Brain microvascular endothelial cell (primary cell): ENCODE data around the gene RMI2.

Experiments
- DNase-seq: peaks from one replicate; pipeline ENCODE4 v3.0.0-alpha.2; 2020
- H3K27ac ChIP-seq: fragments of 250-450 bp; sonication (Bioruptor Pico); 2 replicates; pipeline ENCODE4 v1.5.1; 2020; ENCODE audit warnings: mild to moderate bottlenecking, moderate library complexity
- H3K27me3 ChIP-seq: fragments of 250-450 bp; sonication (Bioruptor Pico); replicated peaks from 2 replicates; pipeline ENCODE4 v1.5.1; 2020; ENCODE audit warnings: mild to moderate bottlenecking
- H3K36me3 ChIP-seq: fragments of 250-450 bp; sonication (Bioruptor Pico); replicated peaks from 2 replicates; pipeline ENCODE4 v1.5.1; 2020; ENCODE audit warnings: mild to moderate bottlenecking
- H3K4me3 ChIP-seq: 2 replicates; pipeline ENCODE4 v1.5.1; 2011; ENCODE audit warnings: low read depth, mild to moderate bottlenecking, control low read depth, low read length, moderate library complexity
- in situ Hi-C: cut with HindIII; loops from 2 replicates; pipeline ENCODE4 v1.10.0; 2017; ENCODE audit warnings: low sequenced_read_pairs, low pct_ligation_motif_present
- TF ChIP-seq, protein P1 (sequence below): IDR thresholded peaks from 2 replicates; pipeline ENCODE4 v1.5.1; 2011; ENCODE audit warnings: low read depth, mild to moderate bottlenecking, moderate library complexity, low read length, control low read depth, inconsistent platforms; ENCODE audit errors: missing control alignments

RMI2 gene

DNA sequence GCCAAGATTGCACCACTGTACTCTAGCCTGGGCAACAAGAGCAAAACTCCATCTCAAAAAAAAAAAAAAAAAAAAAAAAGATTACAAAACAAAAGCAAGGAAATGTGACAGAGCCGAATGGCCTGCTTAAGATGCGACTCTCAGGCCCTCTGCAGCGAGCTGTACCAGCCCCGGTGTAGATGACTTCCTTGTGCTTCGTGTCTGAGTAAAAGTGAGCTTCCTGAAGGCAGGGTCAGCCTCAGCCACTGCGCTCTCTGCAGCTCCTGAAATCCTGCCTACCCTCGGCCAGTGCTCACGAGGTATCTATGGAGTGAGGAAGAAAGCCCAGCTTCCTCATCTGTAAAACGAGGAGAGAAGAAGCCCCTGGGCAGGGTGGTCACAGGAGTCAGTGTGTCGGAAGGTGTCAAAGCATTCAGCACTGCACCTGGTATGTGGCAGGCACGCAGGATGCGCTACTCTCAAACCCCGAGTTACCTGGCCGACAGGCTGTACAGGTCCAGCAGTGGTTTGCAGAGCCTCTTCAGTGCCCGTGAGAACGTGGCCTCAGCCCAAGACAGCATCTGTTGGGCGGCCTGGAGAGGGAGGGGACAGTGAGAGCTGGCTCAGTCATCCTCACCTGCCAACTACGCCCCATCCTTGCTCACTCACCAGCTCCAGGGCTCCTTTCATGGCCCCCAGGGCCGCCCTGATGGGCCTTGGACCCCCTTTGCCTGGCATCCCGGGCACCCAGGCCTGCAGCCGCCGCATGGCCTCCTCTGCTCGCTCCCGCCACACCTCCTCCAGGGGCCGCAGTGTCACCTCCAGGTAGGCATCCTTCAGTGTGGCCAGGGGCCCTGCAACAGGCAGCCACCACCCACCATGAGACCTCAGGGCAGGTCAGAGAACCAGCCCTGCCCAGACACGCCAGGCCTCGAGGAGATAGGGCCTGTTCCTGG, 44.6 kb downstream of the RMI2 start:
- no peak overlapping the region for H3K4me3 ChIP-seq
- TF ChIP-seq, protein P1, sequence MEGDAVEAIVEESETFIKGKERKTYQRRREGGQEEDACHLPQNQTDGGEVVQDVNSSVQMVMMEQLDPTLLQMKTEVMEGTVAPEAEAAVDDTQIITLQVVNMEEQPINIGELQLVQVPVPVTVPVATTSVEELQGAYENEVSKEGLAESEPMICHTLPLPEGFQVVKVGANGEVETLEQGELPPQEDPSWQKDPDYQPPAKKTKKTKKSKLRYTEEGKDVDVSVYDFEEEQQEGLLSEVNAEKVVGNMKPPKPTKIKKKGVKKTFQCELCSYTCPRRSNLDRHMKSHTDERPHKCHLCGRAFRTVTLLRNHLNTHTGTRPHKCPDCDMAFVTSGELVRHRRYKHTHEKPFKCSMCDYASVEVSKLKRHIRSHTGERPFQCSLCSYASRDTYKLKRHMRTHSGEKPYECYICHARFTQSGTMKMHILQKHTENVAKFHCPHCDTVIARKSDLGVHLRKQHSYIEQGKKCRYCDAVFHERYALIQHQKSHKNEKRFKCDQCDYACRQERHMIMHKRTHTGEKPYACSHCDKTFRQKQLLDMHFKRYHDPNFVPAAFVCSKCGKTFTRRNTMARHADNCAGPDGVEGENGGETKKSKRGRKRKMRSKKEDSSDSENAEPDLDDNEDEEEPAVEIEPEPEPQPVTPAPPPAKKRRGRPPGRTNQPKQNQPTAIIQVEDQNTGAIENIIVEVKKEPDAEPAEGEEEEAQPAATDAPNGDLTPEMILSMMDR, result no peak
- DNase-seq, result no peak
- no peak overlapping the region for H3K27ac ChIP-seq
- no peaks in the 10 kb centered on the region for H3K36me3 ChIP-seq
- in situ Hi-C loops, result no loop called here
- peaks cover 3% of the 10 kb centered on the region for H3K27me3 ChIP-seq

DNA sequence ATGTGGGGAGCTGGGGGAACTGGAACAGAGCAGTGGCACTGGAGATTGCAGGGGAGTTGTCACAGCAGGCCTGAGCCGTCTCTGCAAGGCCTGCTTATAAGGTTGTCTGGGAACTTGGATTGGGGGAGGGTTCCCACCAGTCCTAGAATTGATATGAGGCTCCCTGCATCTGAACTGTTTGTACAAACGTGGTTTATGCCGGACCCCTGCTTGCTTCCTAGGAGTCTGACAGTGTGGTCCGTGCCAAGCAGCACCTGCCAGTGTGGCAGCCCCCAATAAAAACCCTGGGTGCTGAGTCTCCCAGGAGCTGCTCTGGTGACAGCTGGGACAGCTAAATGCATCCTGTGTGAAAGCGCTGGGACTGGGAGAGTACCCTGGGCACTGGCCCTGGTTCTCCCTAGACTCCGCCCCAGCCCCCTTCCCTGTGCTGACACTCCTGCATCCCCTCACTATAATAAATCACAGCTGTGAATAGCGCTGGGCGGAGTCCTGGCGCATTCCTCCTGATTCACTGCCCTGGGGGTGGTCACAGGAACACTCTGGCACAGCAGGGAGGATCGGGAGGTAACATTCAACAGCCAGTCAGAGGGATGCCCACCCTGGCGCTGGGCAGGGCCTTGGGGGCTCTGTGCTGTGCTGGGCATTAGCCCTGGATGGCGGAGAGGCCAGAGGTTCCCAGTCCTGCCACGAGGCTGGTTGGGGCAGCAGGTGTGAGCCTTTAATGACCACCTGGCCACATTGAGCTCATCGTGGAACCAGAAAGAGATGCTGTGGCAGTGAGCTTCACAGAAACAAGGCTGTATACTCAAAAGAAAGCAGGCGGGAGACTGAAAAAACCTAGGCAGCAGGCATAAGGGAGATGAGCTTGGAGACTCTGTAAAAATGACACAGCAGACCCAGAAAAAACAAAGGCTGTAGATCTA, 45.6 kb downstream of the RMI2 start:
- no peaks in the 10 kb centered on the region for H3K36me3 ChIP-seq
- no peak overlapping the region for H3K4me3 ChIP-seq
- H3K27me3 ChIP-seq, result peaks cover 3% of the 10 kb centered on the region
- H3K27ac ChIP-seq, result no peak overlapping the region
- in situ Hi-C loops, result no loop called here
- DNase-seq, result no peak
- TF ChIP-seq, protein P1, result no peak

DNA sequence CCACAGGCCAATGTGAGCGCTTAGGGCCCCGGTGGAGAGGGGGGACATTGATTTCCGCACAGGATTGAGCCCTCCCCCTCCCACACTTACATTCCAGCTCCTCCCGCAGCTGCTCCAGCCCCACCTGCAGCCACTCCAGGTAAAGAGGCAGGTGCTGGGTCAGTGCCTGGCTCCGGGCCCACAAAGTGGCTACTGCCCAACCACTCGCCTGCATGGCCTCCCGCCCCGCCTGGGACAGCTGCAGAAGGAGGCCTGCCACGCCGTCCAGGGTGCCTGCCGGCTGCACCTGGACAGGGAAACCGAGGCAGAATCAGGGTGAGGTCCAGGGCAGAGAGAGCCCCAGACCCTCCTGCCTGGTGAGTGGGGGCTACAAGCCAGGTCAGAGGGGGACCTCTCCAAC, 46.3 kb downstream of the RMI2 start:
- H3K4me3 ChIP-seq, result no peak overlapping the region
- no peak overlapping the region for H3K27ac ChIP-seq
- in situ Hi-C loops, result no loop called here
- TF ChIP-seq, protein P1, result no peak
- peaks cover 3% of the 10 kb centered on the region for H3K27me3 ChIP-seq
- DNase-seq, result no peak
- H3K36me3 ChIP-seq, result no peaks in the 10 kb centered on the region

DNA sequence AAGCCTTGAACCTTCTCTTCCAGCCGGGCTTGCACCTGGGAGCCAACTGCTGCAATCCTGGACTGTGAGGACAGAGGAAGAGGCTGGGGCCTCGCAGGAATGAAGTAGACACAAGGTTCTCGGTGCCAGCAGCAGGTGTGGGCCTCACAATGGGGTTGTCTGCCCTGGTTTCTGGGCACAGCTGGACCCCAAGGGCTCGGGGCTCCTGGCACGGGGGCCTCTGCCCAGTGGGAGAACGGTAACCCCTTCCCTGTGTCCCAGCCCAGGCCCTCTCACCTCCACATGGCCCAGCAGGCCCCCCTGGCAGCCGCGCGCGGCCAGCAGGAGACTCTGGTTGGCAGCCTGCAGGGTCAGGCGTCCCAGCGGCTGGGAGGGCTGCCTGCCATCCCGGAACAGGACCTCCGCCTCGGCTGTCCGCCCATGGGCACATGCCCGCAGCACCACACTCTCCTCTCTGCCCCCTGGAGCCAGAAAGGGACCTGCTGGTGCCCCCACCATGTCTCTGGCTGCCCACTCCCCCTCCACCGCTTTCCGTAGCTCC, 46.9 kb downstream of the RMI2 start:
- DNase-seq, result no peak
- H3K36me3 ChIP-seq, result no peaks in the 10 kb centered on the region
- peaks cover 3% of the 10 kb centered on the region for H3K27me3 ChIP-seq
- H3K27ac ChIP-seq, result no peak overlapping the region
- no peak overlapping the region for H3K4me3 ChIP-seq
- TF ChIP-seq, protein P1, result no peak
- in situ Hi-C loops, result no loop called here

DNA sequence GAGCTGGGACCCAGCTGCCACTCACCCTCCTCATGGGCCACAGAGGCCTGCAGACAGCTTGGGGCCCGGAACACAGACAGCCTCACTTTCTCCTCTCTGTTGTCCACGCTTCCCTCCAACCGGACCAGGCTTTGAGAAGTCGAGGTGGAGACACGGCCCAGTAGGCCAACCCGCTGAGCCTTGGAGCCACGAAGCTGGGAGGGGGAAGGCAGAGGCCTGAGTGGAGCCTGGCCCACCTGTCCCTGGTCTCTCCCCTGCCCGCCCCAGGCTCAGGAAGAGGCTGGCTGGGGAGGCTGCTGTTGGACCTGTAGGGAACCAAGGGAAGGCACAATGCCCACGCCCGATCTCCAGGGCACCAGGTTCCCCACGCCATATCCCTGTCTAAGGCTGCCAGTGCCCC, 48.1 kb downstream of the RMI2 start:
- no peaks in the 10 kb centered on the region for H3K36me3 ChIP-seq
- TF ChIP-seq, protein P1, result no peak
- no peak overlapping the region for H3K27ac ChIP-seq
- no peaks in the 10 kb centered on the region for H3K27me3 ChIP-seq
- in situ Hi-C loops, result no loop called here
- no peak overlapping the region for H3K4me3 ChIP-seq
- DNase-seq, result no peak
